A549 (cell line): ENCODE measurements around the gene MYO3A. TPM values are rescaled to one million over a fixed set of nuclear protein-coding genes. Genes with fewer than 3 reads are reported as not detected.

Source experiments
- ATAC-seq, 2 experiments: fragments of 200-7000 bp in 1 of 2; fragments of >200 bp in 1 of 2; cut with Nextera tagmentation in 1 of 2; cut with Tn5 transposase in 1 of 2; 3 replicates each; pipeline versions ENCODE4 v1.8.0 to v1.9.1; 2018 to 2020; ENCODE audit warnings: mild to moderate bottlenecking in 1 of 2, moderate library complexity in 1 of 2
- CTCF ChIA-PET: fragments of 300-600 bp; sonication (Branson Sonifier 250); formaldehyde crosslinking; extraction: SDS; loops from one replicate; lab custom pipeline; 2021; ENCODE audit warnings: antibody characterized with exemption, inconsistent platforms; lab: Yijun Ruan, JAX
- POLR2A ChIA-PET: fragments of 350-600 bp; formaldehyde crosslinking; extraction: SDS; loops from one replicate; lab custom pipeline; 2021; ENCODE audit warnings: antibody characterized with exemption, inconsistent platforms; lab: Yijun Ruan, JAX
- DNase-seq, 2 experiments: peaks; one replicate each; pipeline versions ENCODE4 v3.0.0 to v3.0.0-alpha.2; 2011 to 2016; ENCODE audit warnings: low read depth in 1 of 2, low spot score in 1 of 2
- FAIRE-seq: peaks from 2 replicates; lab custom pipeline; 2011; peaks lifted over from hg19 to GRCh38; lab: Jason Lieb, UNC
- H3K27ac ChIP-seq, 2 experiments: fragments of >200 bp; sonication (Bioruptor Twin); formaldehyde crosslinking; 3 replicates each; pipeline ENCODE4 v1.5.1; 2016 to 2017
- H3K4me1 ChIP-seq: fragments of >200 bp; sonication (Bioruptor Twin); formaldehyde crosslinking; 3 replicates; pipeline ENCODE4 v1.6.1; 2016
- H3K4me2 ChIP-seq: fragments of >200 bp; sonication (Bioruptor Twin); formaldehyde crosslinking; 3 replicates; pipeline ENCODE4 v1.6.1; 2016
- H3K4me3 ChIP-seq: fragments of >200 bp; sonication (Bioruptor Twin); formaldehyde crosslinking; 3 replicates; pipeline ENCODE4 v1.5.1; 2016
- H3K9me3 ChIP-seq: fragments of >200 bp; sonication (Bioruptor Twin); formaldehyde crosslinking; 3 replicates; pipeline ENCODE4 v1.6.1; 2016
- ATOH8 ChIP-seq: fragments of 250-450 bp; sonication (Bioruptor Pico); IDR thresholded peaks from 2 replicates; pipeline ENCODE4 v1.5.0; 2020; ENCODE audit warnings: low read depth, mild to moderate bottlenecking, moderate library complexity
- CBX2 ChIP-seq: fragments of 200-600 bp; sonication (generic); IDR thresholded peaks from 2 replicates; pipeline ENCODE4 v1.6.1; 2016; ENCODE audit warnings: low read depth, mild to moderate bottlenecking, borderline replicate concordance
- CHD2 ChIP-seq: fragments of 150-350 bp; IDR thresholded peaks from 2 replicates; pipeline ENCODE4 v1.6.1; 2014; ENCODE audit warnings: low read length; ENCODE audit not compliant: partially characterized antibody
- EHF ChIP-seq: fragments of 250-450 bp; sonication (Bioruptor Pico); IDR thresholded peaks from 2 replicates; pipeline ENCODE4 v1.5.0; 2020; ENCODE audit warnings: mild to moderate bottlenecking
- ELK1 ChIP-seq: fragments of 150-350 bp; IDR thresholded peaks from 2 replicates; pipeline ENCODE4 v1.6.1; 2014; ENCODE audit warnings: low read depth, mild to moderate bottlenecking, low read length
- EP300 ChIP-seq, 2 experiments: fragments of >200 bp; sonication (Bioruptor Twin); formaldehyde crosslinking; IDR thresholded peaks; 2 replicates in 1 of 2; 3 replicates in 1 of 2; pipeline ENCODE4 v1.6.1; 2016 to 2017
- HDAC2 ChIP-seq: fragments of 200-600 bp; sonication (generic); IDR thresholded peaks from 2 replicates; pipeline ENCODE4 v1.6.1; 2016
- HOXA7 ChIP-seq: fragments of 250-450 bp; sonication (Bioruptor Pico); IDR thresholded peaks from 2 replicates; pipeline ENCODE4 v1.5.0; 2020; ENCODE audit warnings: mild to moderate bottlenecking, moderate library complexity
- HOXB13 ChIP-seq: fragments of 250-450 bp; sonication (Bioruptor Pico); IDR thresholded peaks from 2 replicates; pipeline ENCODE4 v1.5.0; 2020; ENCODE audit warnings: low read depth, mild to moderate bottlenecking, moderate library complexity
- JUN ChIP-seq, 2 experiments: fragments of >200 bp; sonication (Bioruptor Twin); formaldehyde crosslinking; IDR thresholded peaks; 2 replicates in 1 of 2; 3 replicates in 1 of 2; pipeline ENCODE4 v1.6.1; 2016 to 2017
- JUNB ChIP-seq: fragments of >200 bp; sonication (Bioruptor Twin); formaldehyde crosslinking; IDR thresholded peaks from 2 replicates; pipeline ENCODE4 v1.6.1; 2016
- KDM5A ChIP-seq: fragments of 200-600 bp; sonication (generic); IDR thresholded peaks from 2 replicates; pipeline ENCODE4 v1.6.1; 2016; ENCODE audit warnings: antibody characterized with exemption, mild to moderate bottlenecking
- MAFK ChIP-seq: fragments of 450-650 bp; IDR thresholded peaks from 2 replicates; pipeline ENCODE4 v1.6.1; 2014; ENCODE audit not compliant: partially characterized antibody
- PBX3 ChIP-seq: IDR thresholded peaks from 2 replicates; pipeline ENCODE4 v1.6.1; 2012
- PHF8 ChIP-seq: fragments of 200-600 bp; sonication (generic); IDR thresholded peaks from 2 replicates; pipeline ENCODE4 v1.6.1; 2016; ENCODE audit warnings: low read depth, mild to moderate bottlenecking, antibody characterized with exemption, moderate library complexity, borderline replicate concordance
- POLR2AphosphoS2 ChIP-seq: conservative IDR thresholded peaks from 2 replicates; pipeline ENCODE4 v1.6.1; 2012; ENCODE audit warnings: low read length, improper control_type of control experiment, inconsistent platforms
- REST ChIP-seq: fragments of 200-600 bp; sonication (generic); IDR thresholded peaks from 2 replicates; pipeline ENCODE4 v1.6.1; 2016; ENCODE audit warnings: antibody characterized with exemption, mild to moderate bottlenecking, moderate library complexity
- SMC3 ChIP-seq: fragments of >200 bp; sonication (Bioruptor Twin); formaldehyde crosslinking; IDR thresholded peaks from 3 replicates; pipeline ENCODE4 v1.6.1; 2018; ENCODE audit warnings: inconsistent platforms
- TFCP2L1 ChIP-seq: fragments of 250-450 bp; sonication (Bioruptor Pico); IDR thresholded peaks from 2 replicates; pipeline ENCODE4 v1.5.0; 2021; ENCODE audit warnings: mild to moderate bottlenecking
- ZNF302 ChIP-seq: fragments of 250-450 bp; sonication (Bioruptor Pico); IDR thresholded peaks from 2 replicates; pipeline ENCODE4 v1.9.0; 2021; ENCODE audit warnings: inconsistent platforms, mild to moderate bottlenecking, moderate library complexity
- WGBS: methylation state at CpG from one replicate; pipeline ENCODE4 v1.1.6; 2017; ENCODE audit errors: missing lambda C conversion rate; 5-methylcytosine and 5-hydroxymethylcytosine counted together
- polyA plus RNA-seq, 4 experiments: library from polyadenylated mRNA; depleted of rRNA in 3 of 4; stranded (reverse); fragments of >200 nt; fragmentation: RNase III in 1 of 4; extraction: RNeasy Plus Mini Kit Qiagen cat#74134 plus additional on column Dnase treatment in 1 of 4; gene quantifications; 2 replicates in 3 of 4; 3 replicates in 1 of 4; pipeline ENCODE4 v1.2.3, GENCODE V29; 2011 to 2017

The MYO3A gene
- polyA plus RNA-seq, 2 of the 4 experiments (the other 2 are of a cell fraction) = not detected

- H3K27ac ChIP-seq = no peak overlapping the region
Measured at GRCh38 chr10:25966844-25967243, 32.8 kb downstream of the MYO3A start.

GRCh38 chr10:25972631-25973030, 38.6 kb downstream of the MYO3A start:
- CTCF ChIA-PET = no interaction called here

More at GRCh38 chr10:25966844-25967243, 32.8 kb downstream of the MYO3A start:
- TF ChIP-seq ELK1 = no peak
- no peak for TF ChIP-seq KDM5A
- TF ChIP-seq JUNB = no peak
- no peak for TF ChIP-seq JUN (IDR thresholded peaks at IDR 0.05)
- TF ChIP-seq HDAC2 = no peak
- TF ChIP-seq ZNF302 (CRISPR knock-in tag) = no peak
- no peak for TF ChIP-seq CBX2
- TF ChIP-seq PBX3 = no peak
- 0% methylated on average over 2 of the region's 2 CpGs for WGBS
- no peak overlapping the region for H3K4me2 ChIP-seq
- ATAC-seq (no peak), DNase-seq (no peak), FAIRE-seq (no peak)
- H3K9me3 ChIP-seq = no peaks in the 10 kb centered on the region
- POLR2A ChIA-PET = no interaction called here
- no peak overlapping the region for H3K4me3 ChIP-seq
- no peaks in the 10 kb centered on the region for H3K4me1 ChIP-seq
- CTCF ChIA-PET = no interaction called here

More at GRCh38 chr10:25972631-25973030, 38.6 kb downstream of the MYO3A start:
- ATAC-seq = no peak
- no peak for TF ChIP-seq MAFK
- TF ChIP-seq POLR2AphosphoS2 = no peak
- no peak for TF ChIP-seq HOXA7
- no peak for TF ChIP-seq EP300 (IDR thresholded peaks at IDR 0.05)
- TF ChIP-seq ATOH8 = no peak
- TF ChIP-seq HOXB13 (CRISPR knock-in tag) = no peak
- no peak for TF ChIP-seq ELK1
- TF ChIP-seq PHF8 = no peak
- TF ChIP-seq SMC3 = no peak
- TF ChIP-seq CHD2 = no peak
- no peak for TF ChIP-seq REST
- TF ChIP-seq TFCP2L1 = no peak
- TF ChIP-seq EHF (CRISPR knock-in tag) = no peak
- TF ChIP-seq, all 56 proteins: peak for 0
- FAIRE-seq (no peak), DNase-seq (no peak)
- H3K4me3 ChIP-seq = no peak overlapping the region
- H3K27ac ChIP-seq = no peak overlapping the region
- H3K4me1 ChIP-seq = no peaks in the 10 kb centered on the region
- no peaks in the 10 kb centered on the region for H3K9me3 ChIP-seq
- POLR2A ChIA-PET = no interaction called here
- no peak overlapping the region for H3K4me2 ChIP-seq
